Measurements from ENCODE around the gene ADD3. TPM values are rescaled to one million over a fixed set of nuclear protein-coding genes. Genes with fewer than 3 reads are reported as not detected.
A peak's percentile ranks its signal among the peaks of the same experiment; 100 is the strongest.

ADD3 gene
- total RNA-seq, 2 donors from 2014 or later = 183 to 241 TPM

DNA sequence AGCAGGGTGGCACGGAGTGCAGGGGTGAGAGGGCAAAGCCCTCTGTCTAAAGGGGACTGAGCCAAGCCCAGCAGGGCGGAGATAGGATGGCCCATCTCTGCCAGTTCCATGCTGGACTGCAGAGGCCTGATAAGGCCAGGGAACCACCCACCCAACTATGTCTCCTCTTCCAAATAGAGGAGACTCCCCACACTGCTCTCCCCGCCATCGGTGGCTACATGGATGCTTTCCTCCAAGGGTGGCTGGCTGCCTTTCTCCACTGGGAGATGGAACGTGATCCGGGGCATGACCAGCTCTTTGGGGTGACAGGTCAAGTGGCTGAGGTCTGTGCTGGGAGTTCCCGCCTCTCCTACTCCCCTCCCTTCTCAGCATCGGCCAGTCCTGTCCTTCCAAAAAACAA lies 141.5 kb downstream of the ADD3 start:
- H3K9me3 ChIP-seq (ENCODE audit: control insufficient read depth, low read length) = no peaks in the 10 kb centered on the region
- H3K27ac Mint-ChIP-seq = no peak overlapping the region
- no peaks in the 10 kb centered on the region for H3K9me3 Mint-ChIP-seq
- DNase-seq = peak; percentile 36
- no peaks in the 10 kb centered on the region for H3K36me3 ChIP-seq (ENCODE audit: control insufficient read depth, insufficient read depth, low read length)
- TF ChIP-seq, protein P1, sequence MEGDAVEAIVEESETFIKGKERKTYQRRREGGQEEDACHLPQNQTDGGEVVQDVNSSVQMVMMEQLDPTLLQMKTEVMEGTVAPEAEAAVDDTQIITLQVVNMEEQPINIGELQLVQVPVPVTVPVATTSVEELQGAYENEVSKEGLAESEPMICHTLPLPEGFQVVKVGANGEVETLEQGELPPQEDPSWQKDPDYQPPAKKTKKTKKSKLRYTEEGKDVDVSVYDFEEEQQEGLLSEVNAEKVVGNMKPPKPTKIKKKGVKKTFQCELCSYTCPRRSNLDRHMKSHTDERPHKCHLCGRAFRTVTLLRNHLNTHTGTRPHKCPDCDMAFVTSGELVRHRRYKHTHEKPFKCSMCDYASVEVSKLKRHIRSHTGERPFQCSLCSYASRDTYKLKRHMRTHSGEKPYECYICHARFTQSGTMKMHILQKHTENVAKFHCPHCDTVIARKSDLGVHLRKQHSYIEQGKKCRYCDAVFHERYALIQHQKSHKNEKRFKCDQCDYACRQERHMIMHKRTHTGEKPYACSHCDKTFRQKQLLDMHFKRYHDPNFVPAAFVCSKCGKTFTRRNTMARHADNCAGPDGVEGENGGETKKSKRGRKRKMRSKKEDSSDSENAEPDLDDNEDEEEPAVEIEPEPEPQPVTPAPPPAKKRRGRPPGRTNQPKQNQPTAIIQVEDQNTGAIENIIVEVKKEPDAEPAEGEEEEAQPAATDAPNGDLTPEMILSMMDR (conservative IDR thresholded peaks at IDR 0.05) = no peak
- H3K27ac ChIP-seq (ENCODE audit: low read depth, low read length) = no peak overlapping the region
- peaks cover 37% of the 10 kb centered on the region for H3K27me3 Mint-ChIP-seq (ENCODE audit: insufficient read depth)
- no peak overlapping the region for H3K4me3 Mint-ChIP-seq
- H3K9ac ChIP-seq (ENCODE audit: extremely low read depth, low read length, poor library complexity, severe bottlenecking) = no peak overlapping the region
- no peaks in the 10 kb centered on the region for H3K27me3 ChIP-seq (ENCODE audit: control insufficient read depth, insufficient read depth, low read length, poor library complexity, severe bottlenecking)
- H3K36me3 Mint-ChIP-seq (ENCODE audit: low read depth) = no peaks in the 10 kb centered on the region
- no peak overlapping the region for H3K4me3 ChIP-seq (ENCODE audit: low read length)
- peaks cover 4% of the 10 kb centered on the region for H3K4me1 ChIP-seq (ENCODE audit: control insufficient read depth, insufficient read depth, low read length)
- H3K4me1 Mint-ChIP-seq = peaks cover 25% of the 10 kb centered on the region
- WGBS, 2 experiments (ENCODE audit: insufficient coverage in 1 of 2, insufficient read length in 1 of 2) = 94 to 100% methylated on average over 1 to 8 of the region's 8 CpGs

- H3K27ac ChIP-seq (ENCODE audit: low read depth, low read length) = no peak overlapping the region
- H3K4me1 Mint-ChIP-seq = peaks cover 21% of the 10 kb centered on the region
- WGBS, 2 experiments (ENCODE audit: insufficient coverage in 1 of 2, insufficient read length in 1 of 2) = 89 to 94% methylated on average over 3 to 4 of the region's 4 CpGs
Measured at GRCh38 chr10:110150046-110150445, 142.3 kb downstream of the ADD3 start.

GRCh38 chr10:110150981-110151380 lies 143.2 kb downstream of the ADD3 start:
- H3K27ac Mint-ChIP-seq = no peak overlapping the region
- H3K27me3 Mint-ChIP-seq (ENCODE audit: insufficient read depth) = peaks cover 37% of the 10 kb centered on the region
- Histone ChIP-seq H3K27ac (ENCODE audit: low read depth, low read length) (no peak overlapping the region), H3K27me3 (ENCODE audit: control insufficient read depth, insufficient read depth, low read length, poor library complexity, severe bottlenecking) (no peaks in the 10 kb centered on the region), H3K36me3 (ENCODE audit: control insufficient read depth, insufficient read depth, low read length) (no peaks in the 10 kb centered on the region), H3K4me1 (ENCODE audit: control insufficient read depth, insufficient read depth, low read length) (peaks cover 4% of the 10 kb centered on the region), H3K4me3 (ENCODE audit: low read length) (no peak overlapping the region), H3K9me3 (ENCODE audit: control insufficient read depth, low read length) (no peaks in the 10 kb centered on the region), H3K9ac (ENCODE audit: extremely low read depth, low read length, poor library complexity, severe bottlenecking) (no peak overlapping the region)
- DNase-seq = peak; percentile 50
- TF ChIP-seq, protein P1 (conservative IDR thresholded peaks at IDR 0.05) = no peak
- no peak overlapping the region for H3K4me3 Mint-ChIP-seq
- H3K9me3 Mint-ChIP-seq = no peaks in the 10 kb centered on the region
- WGBS, 2 experiments (ENCODE audit: insufficient coverage in 1 of 2, insufficient read length in 1 of 2) = 87 to 89% methylated on average over 6 of the region's 6 CpGs
- peaks cover 20% of the 10 kb centered on the region for H3K4me1 Mint-ChIP-seq
- no peaks in the 10 kb centered on the region for H3K36me3 Mint-ChIP-seq (ENCODE audit: low read depth)

More at GRCh38 chr10:110150046-110150445, 142.3 kb downstream of the ADD3 start:
- H3K27me3 Mint-ChIP-seq (ENCODE audit: insufficient read depth) = peaks cover 37% of the 10 kb centered on the region
- H3K4me1 ChIP-seq (ENCODE audit: control insufficient read depth, insufficient read depth, low read length) = peaks cover 4% of the 10 kb centered on the region
- no peaks in the 10 kb centered on the region for H3K36me3 Mint-ChIP-seq (ENCODE audit: low read depth)
- H3K9me3 Mint-ChIP-seq = no peaks in the 10 kb centered on the region
- no peaks in the 10 kb centered on the region for H3K27me3 ChIP-seq (ENCODE audit: control insufficient read depth, insufficient read depth, low read length, poor library complexity, severe bottlenecking)
- no peak overlapping the region for H3K4me3 ChIP-seq (ENCODE audit: low read length)
- DNase-seq = no peak
- no peak overlapping the region for H3K27ac Mint-ChIP-seq
- H3K36me3 ChIP-seq (ENCODE audit: control insufficient read depth, insufficient read depth, low read length) = no peaks in the 10 kb centered on the region
- no peaks in the 10 kb centered on the region for H3K9me3 ChIP-seq (ENCODE audit: control insufficient read depth, low read length)
- no peak overlapping the region for H3K9ac ChIP-seq (ENCODE audit: extremely low read depth, low read length, poor library complexity, severe bottlenecking)
- TF ChIP-seq, protein P1 (conservative IDR thresholded peaks at IDR 0.05) = no peak
- H3K4me3 Mint-ChIP-seq = no peak overlapping the region
